PC-9 (cell line): ENCODE data around the gene ACSL5.

Experiments used
- EZH2 ChIP-seq: fragments of 200-600 bp; sonication (generic); IDR thresholded peaks from 2 replicates; pipeline ENCODE4 v1.8.0; 2017; ENCODE audit warnings: antibody characterized with exemption, low read depth
- TF ChIP-seq, protein P1 (sequence below): fragments of 200-600 bp; sonication (generic); conservative IDR thresholded peaks from 2 replicates; pipeline ENCODE4 v1.6.1; 2017; ENCODE audit warnings: mixed run types, antibody characterized with exemption, mild to moderate bottlenecking, moderate library complexity

DNA sequence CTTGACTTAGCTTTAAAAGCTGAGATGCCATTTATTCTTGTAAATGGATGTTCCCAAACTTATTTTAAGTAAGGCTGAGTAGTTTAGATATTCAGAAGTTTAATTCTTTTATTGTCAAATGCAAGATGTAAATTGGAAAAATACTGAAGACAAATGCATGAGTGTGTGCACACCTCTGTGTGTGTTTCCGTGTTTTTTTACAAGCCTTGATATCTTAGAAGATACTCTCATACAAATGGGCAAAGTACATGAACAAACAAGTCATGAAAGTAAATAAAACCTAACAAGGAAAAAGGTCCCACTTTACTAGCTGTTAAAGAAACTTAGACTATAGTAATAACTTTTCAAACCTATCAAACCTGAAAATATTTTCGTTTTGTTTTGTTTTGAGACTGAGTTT is 29.0 kb downstream of the ACSL5 start:
- TF ChIP-seq EZH2, result no peak
- TF ChIP-seq, protein P1, sequence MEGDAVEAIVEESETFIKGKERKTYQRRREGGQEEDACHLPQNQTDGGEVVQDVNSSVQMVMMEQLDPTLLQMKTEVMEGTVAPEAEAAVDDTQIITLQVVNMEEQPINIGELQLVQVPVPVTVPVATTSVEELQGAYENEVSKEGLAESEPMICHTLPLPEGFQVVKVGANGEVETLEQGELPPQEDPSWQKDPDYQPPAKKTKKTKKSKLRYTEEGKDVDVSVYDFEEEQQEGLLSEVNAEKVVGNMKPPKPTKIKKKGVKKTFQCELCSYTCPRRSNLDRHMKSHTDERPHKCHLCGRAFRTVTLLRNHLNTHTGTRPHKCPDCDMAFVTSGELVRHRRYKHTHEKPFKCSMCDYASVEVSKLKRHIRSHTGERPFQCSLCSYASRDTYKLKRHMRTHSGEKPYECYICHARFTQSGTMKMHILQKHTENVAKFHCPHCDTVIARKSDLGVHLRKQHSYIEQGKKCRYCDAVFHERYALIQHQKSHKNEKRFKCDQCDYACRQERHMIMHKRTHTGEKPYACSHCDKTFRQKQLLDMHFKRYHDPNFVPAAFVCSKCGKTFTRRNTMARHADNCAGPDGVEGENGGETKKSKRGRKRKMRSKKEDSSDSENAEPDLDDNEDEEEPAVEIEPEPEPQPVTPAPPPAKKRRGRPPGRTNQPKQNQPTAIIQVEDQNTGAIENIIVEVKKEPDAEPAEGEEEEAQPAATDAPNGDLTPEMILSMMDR, result no peak
